MV-4-11 (cell line): Measurements from ENCODE around the gene PON2.

Experiments used
- DNase-seq: peaks from one replicate; lab custom pipeline; 2025; lab: John Stamatoyannopoulos, UW

Gene PON2

GRCh38 chr7:95444796-95445195, 10.0 kb upstream of the PON2 start:
- DNase-seq = no peak

- no peak for DNase-seq
These were observed 6.4 kb upstream of the PON2 start for GRCh38 chr7:95441042-95441823.

GRCh38 chr7:95440394-95441038, 5.7 kb upstream of the PON2 start:
- DNase-seq = no peak

GRCh38 chr7:95436407-95436806, 1.6 kb upstream of the PON2 start:
- DNase-seq = no peak

- no peak for DNase-seq
These were observed 573 bp upstream of the PON2 start for GRCh38 chr7:95435422-95435780.

DNA sequence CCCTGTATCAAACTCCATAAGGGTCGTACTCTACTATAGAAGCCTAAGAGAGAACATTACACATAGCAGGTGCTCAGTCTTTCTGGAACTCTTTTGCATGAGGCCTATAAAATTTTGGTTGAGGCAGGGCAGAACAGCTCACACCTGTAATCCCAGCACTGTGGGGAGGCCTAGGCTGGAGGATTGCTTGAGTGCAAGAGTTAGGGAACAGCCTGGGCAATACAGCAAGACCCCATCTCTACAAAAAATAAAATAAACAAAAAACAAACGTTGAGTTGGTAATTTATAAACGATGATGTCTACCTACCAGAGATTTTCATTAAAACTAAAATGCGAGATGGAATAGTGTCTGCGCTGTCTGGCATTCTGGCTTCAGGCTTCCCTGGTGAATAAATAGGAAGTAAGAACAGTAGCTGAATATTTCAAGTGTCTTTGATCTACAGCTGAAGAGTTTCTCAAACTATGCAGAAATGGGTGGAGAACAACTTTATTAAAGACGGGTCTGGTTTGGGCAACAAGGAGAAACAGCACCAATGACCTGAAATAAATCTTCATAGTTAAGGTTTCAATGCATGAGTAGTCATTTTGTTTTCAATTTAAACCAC, 774 bp downstream of the PON2 start:
- DNase-seq = no peak

GRCh38 chr7:95433129-95433528, 1.7 kb downstream of the PON2 start:
- no peak for DNase-seq

GRCh38 chr7:95432606-95433005, 2.2 kb downstream of the PON2 start:
- DNase-seq = no peak

DNA sequence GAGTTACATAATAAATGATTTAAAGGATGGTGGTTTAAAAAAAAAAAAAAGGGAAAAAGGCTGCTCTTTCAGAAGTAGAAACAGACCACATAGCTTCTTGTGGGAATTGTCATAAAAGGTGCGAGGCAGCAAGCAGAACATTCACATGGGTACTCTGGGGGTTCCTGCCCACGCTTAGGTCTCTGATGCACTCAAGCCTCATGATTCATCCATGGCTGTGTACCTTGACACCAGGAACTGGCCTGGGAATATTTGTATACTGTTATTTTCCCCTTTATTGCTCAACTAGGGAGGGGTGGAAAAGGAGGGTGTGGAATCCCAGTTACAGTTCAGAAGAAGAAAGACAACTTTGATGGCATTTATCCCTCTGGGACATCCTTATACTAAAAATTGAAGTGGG, 4.0 kb downstream of the PON2 start:
- DNase-seq = no peak

- DNase-seq = no peak
These were observed 5.4 kb downstream of the PON2 start for GRCh38 chr7:95429241-95429990.

DNA sequence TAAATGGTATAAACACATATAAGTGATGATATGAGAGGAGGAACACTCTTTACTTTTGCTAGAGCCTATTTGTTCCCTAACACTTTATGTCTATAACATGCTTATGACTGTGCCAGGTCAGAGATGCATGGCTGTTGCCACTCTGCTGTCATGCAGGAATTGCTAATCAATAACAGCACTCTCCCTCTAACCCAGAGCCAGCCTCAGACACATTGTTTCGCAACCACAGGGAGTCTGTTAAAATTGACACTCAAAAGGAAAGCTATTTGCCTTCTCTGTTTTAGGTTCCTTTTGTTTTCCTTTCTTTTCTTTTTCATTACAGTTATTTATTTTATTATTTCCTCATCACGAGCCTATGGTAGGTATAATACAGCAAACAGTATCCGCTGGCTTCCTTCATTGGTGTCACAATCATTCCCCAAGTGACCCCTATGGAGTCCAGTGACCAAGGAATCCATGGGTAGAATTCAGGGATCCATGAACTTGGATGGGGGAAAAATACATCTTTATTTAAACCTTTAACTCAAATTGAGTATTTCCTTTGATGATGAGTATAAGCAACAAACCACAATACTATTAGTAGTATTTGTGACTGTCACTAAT, 6.8 kb downstream of the PON2 start:
- DNase-seq = no peak

DNA sequence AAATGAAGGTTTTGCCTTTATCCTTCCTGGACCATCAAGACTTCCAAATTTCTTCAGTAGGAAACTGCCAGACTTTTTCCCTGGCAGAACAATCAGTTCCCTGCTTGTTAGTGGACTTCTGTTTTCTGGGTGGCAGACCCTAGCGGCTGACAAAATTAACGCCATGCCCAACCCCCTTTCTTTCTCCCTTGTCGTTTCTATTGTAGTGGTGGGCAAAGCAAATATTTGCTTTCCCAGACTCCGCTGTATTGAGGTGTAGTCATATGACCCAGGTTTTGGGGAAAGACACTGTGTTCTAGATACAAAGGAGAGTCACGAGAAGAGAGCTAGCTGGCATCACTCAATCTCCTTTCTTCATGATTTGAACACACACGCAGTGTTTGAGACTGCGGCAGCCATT, 7.7 kb downstream of the PON2 start:
- no peak for DNase-seq

GRCh38 chr7:95425694-95426093, 9.1 kb downstream of the PON2 start:
- no peak for DNase-seq

DNA sequence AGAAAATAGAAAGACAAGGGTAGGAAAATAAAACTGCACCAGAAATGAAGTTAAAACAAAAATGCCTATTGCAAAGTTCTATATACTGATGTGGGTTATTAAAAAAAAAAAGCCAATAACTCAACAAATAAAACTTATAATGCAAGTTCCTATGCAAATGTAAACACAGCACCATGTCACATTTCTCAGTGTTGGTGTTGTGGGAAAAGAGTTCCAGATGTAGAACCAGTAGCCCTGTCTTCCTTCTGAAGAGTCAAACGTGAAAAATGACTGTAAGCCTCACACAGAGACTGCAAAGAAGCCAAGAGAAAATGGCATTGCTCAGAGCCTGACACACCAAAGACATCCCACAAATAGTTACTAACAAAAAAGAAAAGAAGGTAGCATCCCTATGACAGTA, 10.1 kb downstream of the PON2 start:
- no peak for DNase-seq

DNA sequence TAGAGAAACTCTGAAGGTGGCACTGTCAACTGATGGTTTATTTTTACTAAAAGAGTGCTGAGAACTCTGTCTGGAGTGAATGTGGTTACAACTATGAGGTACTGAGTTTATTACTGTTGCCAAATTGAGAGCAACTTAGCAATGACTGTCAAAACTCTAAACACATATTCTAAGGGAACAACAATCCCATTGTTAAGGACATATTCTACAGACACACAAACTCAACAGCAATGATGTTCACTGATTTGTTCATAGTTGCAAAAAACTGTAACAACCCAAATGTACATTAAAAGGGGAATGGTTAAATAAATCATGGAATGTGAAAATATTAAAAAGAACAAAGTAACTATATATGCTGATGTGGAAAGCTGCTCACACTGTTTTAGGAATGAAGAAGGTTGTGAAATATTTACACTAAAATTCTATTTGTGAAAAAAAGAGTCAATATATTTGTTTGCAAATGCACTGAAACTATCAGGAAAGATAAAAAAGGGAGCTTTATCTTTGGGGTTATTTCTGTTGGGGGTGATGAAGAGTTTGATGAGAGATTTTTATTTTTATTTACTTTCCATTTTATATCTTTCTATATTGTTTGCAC, 12.9 kb downstream of the PON2 start:
- DNase-seq = no peak

DNA sequence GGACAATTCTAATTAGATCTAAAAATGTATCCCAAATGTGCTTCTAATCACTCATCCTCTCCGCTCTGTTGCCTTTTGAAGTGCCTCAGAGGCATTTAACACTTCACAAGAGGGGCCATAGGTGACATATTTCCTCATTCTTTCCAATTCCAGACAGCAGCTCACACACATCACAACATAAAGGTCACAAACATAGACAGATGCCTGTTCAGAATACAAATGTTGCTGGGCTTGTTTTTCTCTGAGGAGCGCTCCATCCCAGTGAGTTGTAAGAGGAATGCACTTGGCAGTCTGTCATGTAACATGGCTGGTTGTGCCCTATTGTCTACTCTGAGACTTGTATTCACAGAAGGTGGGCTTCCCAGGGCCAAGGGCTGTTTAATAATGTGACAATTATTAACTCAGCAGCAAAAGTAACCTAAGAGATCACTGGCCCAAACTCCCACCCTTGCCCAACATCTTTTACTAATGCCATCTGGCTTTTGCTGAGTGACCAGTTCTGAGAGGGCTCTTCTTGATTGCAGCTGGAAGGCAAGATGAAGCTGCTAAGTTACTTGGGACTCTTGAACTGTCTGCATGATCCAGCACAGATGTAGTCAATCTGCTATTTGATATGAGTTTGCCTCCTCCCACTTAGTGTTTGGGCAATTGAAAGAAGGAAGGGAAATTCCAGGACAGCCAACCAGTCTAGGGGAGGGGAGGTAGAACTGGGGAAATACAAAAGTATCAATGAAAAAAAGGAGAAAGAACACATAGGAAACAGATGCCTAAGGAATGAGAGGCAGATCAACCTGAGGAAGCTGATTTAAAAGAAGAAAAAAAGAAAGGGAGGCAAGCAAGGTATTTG, 13.6 kb downstream of the PON2 start:
- DNase-seq = no peak

DNA sequence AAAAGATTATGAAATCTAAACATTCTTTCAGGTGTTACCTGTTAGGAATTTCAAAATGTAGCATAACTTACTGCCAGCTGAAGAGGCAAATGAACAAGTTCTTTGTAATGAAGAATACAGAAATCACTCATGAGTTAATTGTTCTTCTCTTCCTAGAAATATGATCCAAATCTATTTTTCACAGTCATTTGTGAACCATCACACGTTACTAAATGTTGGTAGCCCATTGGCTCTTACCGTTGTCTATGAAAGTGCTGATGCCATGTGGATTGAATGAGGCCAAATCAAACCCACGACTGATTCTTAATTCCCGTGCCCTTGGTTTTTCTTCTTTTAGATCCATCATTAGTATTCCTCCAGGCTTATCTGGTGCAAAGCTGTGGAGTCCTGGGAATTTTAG, 22.8 kb downstream of the PON2 start:
- DNase-seq = no peak

DNA sequence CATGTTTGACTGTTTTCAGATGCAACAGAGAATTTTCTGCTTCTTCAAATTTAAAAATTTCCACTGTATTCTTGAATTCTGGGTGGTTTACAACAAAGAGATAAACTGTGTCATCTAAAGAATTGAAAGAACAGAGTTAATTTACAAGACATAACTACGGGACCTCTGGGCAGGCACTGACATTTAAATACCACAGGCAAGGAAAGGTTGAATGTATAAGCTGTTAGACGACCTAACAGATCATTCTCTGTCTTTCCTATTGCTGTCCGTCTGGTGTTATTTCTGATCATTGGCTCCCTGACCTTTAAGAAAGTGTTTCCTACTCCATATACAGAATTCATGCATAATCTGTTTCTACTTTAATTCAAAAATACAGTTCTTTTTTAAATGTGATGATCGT, 23.2 kb downstream of the PON2 start:
- DNase-seq = no peak

DNA sequence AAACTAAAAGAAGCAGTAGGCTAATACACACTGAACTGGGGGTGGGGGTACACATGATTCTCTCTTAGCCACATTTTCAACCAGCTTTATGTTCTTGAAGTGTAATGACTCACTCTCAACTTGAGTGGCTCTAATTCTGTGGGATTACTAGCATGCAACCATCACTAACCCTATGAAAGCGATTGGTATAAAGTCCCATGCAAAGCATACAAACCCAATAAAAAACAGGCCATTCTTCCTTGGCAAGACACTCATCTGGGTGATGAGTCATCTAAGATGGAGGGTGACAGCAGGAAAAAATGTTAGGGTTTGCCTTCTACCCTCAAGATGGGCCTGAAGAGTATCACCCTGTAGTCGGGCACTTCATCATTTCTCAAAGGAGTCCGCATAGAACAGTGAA, 23.8 kb downstream of the PON2 start:
- no peak for DNase-seq

DNA sequence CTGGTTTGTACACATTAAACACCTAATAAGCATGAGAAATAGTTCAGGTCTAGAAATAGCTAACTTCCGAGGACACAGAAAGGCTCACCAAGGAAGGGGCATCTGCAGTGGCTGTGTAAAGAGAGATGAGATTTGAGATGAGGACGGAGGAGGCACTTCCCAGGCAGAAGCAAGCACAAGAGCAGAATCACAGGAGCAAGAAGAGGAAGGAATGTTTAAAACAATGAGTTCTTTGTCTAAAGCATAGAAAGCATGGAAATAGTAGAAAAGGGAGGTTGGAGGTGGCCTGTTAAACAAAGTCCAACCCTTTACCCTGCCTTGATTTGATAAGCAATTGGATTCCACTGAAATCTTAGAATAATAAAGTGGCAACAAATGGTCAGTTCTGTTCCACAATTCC, 27.1 kb downstream of the PON2 start:
- DNase-seq = no peak

GRCh38 chr7:95405800-95406199, 29.0 kb downstream of the PON2 start:
- DNase-seq = no peak
